WTC11 (cell line): Measurements from ENCODE around the gene CFH. TPM values are rescaled to one million over a fixed set of nuclear protein-coding genes. Genes with fewer than 3 reads are reported as not detected.
A peak's percentile ranks its signal among the peaks of the same experiment; 100 is the strongest.

Experiments
- ATAC-seq: fragments of 200-7000 bp; cut with Tn5 transposase; 2 replicates; pipeline ENCODE4 v1.10.0; 2021; ENCODE audit warnings: mild to moderate bottlenecking, moderate library complexity
- CTCF ChIA-PET: fragments of 300-600 bp; sonication (Branson Sonifier 250); formaldehyde crosslinking; loops from one replicate; lab custom pipeline; 2021; ENCODE audit warnings: antibody characterized with exemption; lab: Charles Lee
- POLR2A ChIA-PET: fragments of 350-600 bp; sonication (Branson Sonifier 250); formaldehyde crosslinking; loops from one replicate; lab custom pipeline; 2021; ENCODE audit warnings: antibody characterized with exemption; lab: Charles Lee
- DNase-seq: peaks from one replicate; pipeline ENCODE4 v3.0.0; 2021; ENCODE audit warnings: low spot score
- H3K27ac Mint-ChIP-seq: 2 replicates; pipeline ENCODE4 v1.8.0; 2021; ENCODE audit warnings: mixed read lengths
- H3K27me3 Mint-ChIP-seq: 2 replicates; pipeline ENCODE4 v1.8.0; 2021; ENCODE audit warnings: low read depth, mild to moderate bottlenecking, moderate library complexity, mixed read lengths
- H3K36me3 Mint-ChIP-seq: 2 replicates; pipeline ENCODE4 v1.8.0; 2021; ENCODE audit warnings: mixed read lengths
- H3K4me1 Mint-ChIP-seq: 2 replicates; pipeline ENCODE4 v1.8.0; 2022; ENCODE audit warnings: mixed read lengths
- H3K4me3 Mint-ChIP-seq: 2 replicates; pipeline ENCODE4 v1.8.0; 2021; ENCODE audit warnings: mild to moderate bottlenecking, moderate library complexity, mixed read lengths
- H3K9me3 Mint-ChIP-seq: 2 replicates; pipeline ENCODE4 v1.8.0; 2021; ENCODE audit warnings: mixed read lengths
- E2F1 ChIP-seq: sonication (generic); formaldehyde crosslinking; IDR thresholded peaks from 2 replicates; pipeline ENCODE4 v1.8.0; 2022; ENCODE audit warnings: mild to moderate bottlenecking, missing genetic modification reagents
- ERG ChIP-seq: fragments of 250-450 bp; sonication (Bioruptor Pico); IDR thresholded peaks from 2 replicates; pipeline ENCODE4 v1.8.0; 2021; ENCODE audit warnings: mild to moderate bottlenecking
- ESRRA ChIP-seq: sonication (generic); formaldehyde crosslinking; IDR thresholded peaks from 2 replicates; pipeline ENCODE4 v1.8.1; 2022; ENCODE audit warnings: mild to moderate bottlenecking, missing genetic modification reagents, borderline replicate concordance
- FOXJ3 ChIP-seq: sonication (generic); formaldehyde crosslinking; IDR thresholded peaks from 2 replicates; pipeline ENCODE4 v1.9.0; 2021; ENCODE audit warnings: missing genetic modification reagents, mild to moderate bottlenecking, borderline replicate concordance
- FOXP4 ChIP-seq: sonication (generic); formaldehyde crosslinking; IDR thresholded peaks from 2 replicates; pipeline ENCODE4 v1.8.0; 2022; ENCODE audit warnings: mild to moderate bottlenecking, missing genetic modification reagents
- GABPB1 ChIP-seq: sonication (generic); formaldehyde crosslinking; IDR thresholded peaks from 2 replicates; pipeline ENCODE4 v1.8.1; 2023; ENCODE audit warnings: mild to moderate bottlenecking, missing genetic modification reagents
- GTF2I ChIP-seq: fragments of 250-450 bp; sonication (Bioruptor Pico); conservative IDR thresholded peaks from 2 replicates; pipeline ENCODE4 v1.4.0; 2021; ENCODE audit warnings: mild to moderate bottlenecking
- HMGA2 ChIP-seq: fragments of 250-450 bp; sonication (Bioruptor Pico); IDR thresholded peaks from 2 replicates; pipeline ENCODE4 v1.4.0; 2021; ENCODE audit warnings: mild to moderate bottlenecking, moderate library complexity
- KAT7 ChIP-seq: sonication (generic); formaldehyde crosslinking; IDR thresholded peaks from 2 replicates; pipeline ENCODE4 v1.8.1; 2023; ENCODE audit warnings: missing genetic modification reagents, mild to moderate bottlenecking, borderline replicate concordance
- MYBL2 ChIP-seq: sonication (generic); formaldehyde crosslinking; IDR thresholded peaks from 2 replicates; pipeline ENCODE4 v1.8.1; 2023; ENCODE audit warnings: mild to moderate bottlenecking, moderate library complexity, missing genetic modification reagents
- RORB ChIP-seq: fragments of 250-450 bp; sonication (Bioruptor Pico); IDR thresholded peaks from 2 replicates; pipeline ENCODE4 v1.9.0; 2021; ENCODE audit warnings: mild to moderate bottlenecking
- SMAD3 ChIP-seq: sonication (generic); formaldehyde crosslinking; IDR thresholded peaks from 2 replicates; pipeline ENCODE4 v1.8.0; 2022; ENCODE audit warnings: missing genetic modification reagents, mild to moderate bottlenecking, borderline replicate concordance
- TCF7 ChIP-seq: sonication (generic); formaldehyde crosslinking; IDR thresholded peaks from 2 replicates; pipeline ENCODE4 v1.8.0; 2022; ENCODE audit warnings: mild to moderate bottlenecking, low read depth, missing genetic modification reagents, moderate library complexity
- TP53 ChIP-seq: sonication (generic); formaldehyde crosslinking; IDR thresholded peaks from 2 replicates; pipeline ENCODE4 v1.8.1; 2023; ENCODE audit warnings: mild to moderate bottlenecking, missing genetic modification reagents
- USF1 ChIP-seq: sonication (generic); formaldehyde crosslinking; IDR thresholded peaks from 2 replicates; pipeline ENCODE4 v1.8.0; 2022; ENCODE audit warnings: mild to moderate bottlenecking, missing genetic modification reagents
- ZNF317 ChIP-seq: sonication (generic); formaldehyde crosslinking; IDR thresholded peaks from 2 replicates; pipeline ENCODE4 v1.8.1; 2023; ENCODE audit warnings: low read depth, mild to moderate bottlenecking, moderate library complexity, missing genetic modification reagents, borderline replicate concordance
- ZNF416 ChIP-seq: fragments of 250-450 bp; sonication (Bioruptor Pico); IDR thresholded peaks from 2 replicates; pipeline ENCODE4 v1.9.0; 2021; ENCODE audit warnings: mild to moderate bottlenecking, inconsistent platforms
- ZNF512 ChIP-seq: sonication (generic); formaldehyde crosslinking; IDR thresholded peaks from 2 replicates; pipeline ENCODE4 v1.8.1; 2022; ENCODE audit warnings: missing genetic modification reagents, borderline replicate concordance
- ZNF671 ChIP-seq: fragments of 250-450 bp; sonication (Bioruptor Pico); IDR thresholded peaks from 2 replicates; pipeline ENCODE4 v1.8.0; 2021; ENCODE audit warnings: mild to moderate bottlenecking
- total RNA-seq: library from RNA; stranded (reverse); gene quantifications from 3 replicates; pipeline ENCODE4 v1.2.3, GENCODE V29; 2021

CFH gene
- total RNA-seq, 1 experiment from 2014 or later: 0.17 TPM

GRCh38 chr1:196660272-196660671 lies 8.4 kb downstream of the CFH start (continued):
- TF ChIP-seq ZNF416 (CRISPR knock-in tag) (no peak), ZNF512 (CRISPR knock-in tag) (no peak)

- Mint-ChIP-seq H3K27me3 (no peaks in the 10 kb centered on the region), H3K36me3 (no peaks in the 10 kb centered on the region), H3K4me3 (no peak overlapping the region), H3K4me1 (no peaks in the 10 kb centered on the region), H3K27ac (no peak overlapping the region), H3K9me3 (no peaks in the 10 kb centered on the region)
- peak; percentile 38; the same call in 1 of the 2 replicates for ATAC-seq
- ChIA-PET CTCF (interaction anchor here (0.6 to 2.3 kb wide), 13 partner anchors 51 to 1179 kb away, joined by 3 to 12 read pairs (median 4); partner anchors contain the start of gene KCNT2), POLR2A (no interaction called here)
- TF ChIP-seq GABPB1 (CRISPR knock-in tag): no peak
- no peak for TF ChIP-seq E2F1 (CRISPR knock-in tag)
- TF ChIP-seq FOXP4 (CRISPR knock-in tag): no peak
- TF ChIP-seq ZNF317 (CRISPR knock-in tag): no peak
- no peak for TF ChIP-seq TCF7 (CRISPR knock-in tag)
- no peak for TF ChIP-seq USF1
- no peak for DNase-seq
These were observed 9.0 kb downstream of the CFH start for GRCh38 chr1:196660852-196661251.

- TF ChIP-seq MYBL2 (no peak), GABPB1 (CRISPR knock-in tag) (no peak), TP53 (no peak), FOXJ3 (no peak), KAT7 (CRISPR knock-in tag) (no peak), ESRRA (CRISPR knock-in tag) (no peak), E2F1 (CRISPR knock-in tag) (no peak), GTF2I (CRISPR knock-in tag) (no peak), HMGA2 (CRISPR knock-in tag) (no peak), RORB (CRISPR knock-in tag) (no peak), SMAD3 (no peak), USF1 (no peak), ERG (CRISPR knock-in tag) (no peak), ZNF671 (CRISPR knock-in tag) (no peak)
- Mint-ChIP-seq H3K27me3 (no peaks in the 10 kb centered on the region), H3K9me3 (no peaks in the 10 kb centered on the region), H3K27ac (no peak overlapping the region), H3K4me1 (no peaks in the 10 kb centered on the region), H3K4me3 (no peak overlapping the region), H3K36me3 (no peaks in the 10 kb centered on the region)
- 0 out of 2 replicates have a peak, but pooled peaks have one; percentile 32 for ATAC-seq
- DNase-seq: no peak
- CTCF ChIA-PET: interaction anchor here (0.6 to 2.3 kb wide), 13 partner anchors 15 to 1179 kb away, joined by 3 to 12 read pairs (median 4); partner anchors contain the start of gene KCNT2
- POLR2A ChIA-PET: no interaction called here
These were observed 9.5 kb downstream of the CFH start for GRCh38 chr1:196661345-196661744.
